ENCODE data around the gene LHX5. TPM values are rescaled to one million over a fixed set of nuclear protein-coding genes. Genes with fewer than 3 reads are reported as not detected.

The LHX5 gene
- total RNA-seq, 1 experiment from 2014 or later: 1.9 TPM

DNA sequence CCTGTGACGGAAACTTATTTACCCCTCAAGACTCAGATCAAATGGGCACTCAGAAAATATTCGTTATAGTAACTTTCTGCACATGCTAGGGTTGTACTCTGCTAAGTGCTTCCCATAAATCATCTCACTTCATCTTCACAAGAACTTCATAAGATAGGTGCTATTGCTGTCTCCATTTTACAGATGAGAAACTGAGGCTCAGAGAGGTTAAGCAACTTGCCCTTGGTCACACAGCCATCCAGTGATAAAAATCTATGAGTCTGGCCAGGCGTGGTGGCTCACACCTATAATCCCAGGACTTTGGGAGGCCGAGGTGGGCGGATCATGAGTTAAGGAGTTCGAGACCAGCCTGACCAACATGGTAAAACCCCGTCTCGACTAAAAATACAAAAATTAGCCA lies 33.2 kb upstream of the LHX5 start:
- H3K27ac ChIP-seq (ENCODE audit: insufficient read length, low read depth, low read length): no peak overlapping the region
- DNase-seq: no peak
- H2AFZ ChIP-seq (ENCODE audit: low read length): no peak overlapping the region
- peaks cover 0 to 3% of the 10 kb centered on the region in 2 experiments; a peak in 2 of 5 replicates for H3K9me3 Mint-ChIP-seq
- no peak overlapping the region for H3K9ac ChIP-seq (ENCODE audit: extremely low read depth, insufficient read length, low read length)
- H2BK20ac ChIP-seq (ENCODE audit: low read depth, low read length, poor library complexity, severe bottlenecking): no peak overlapping the region
- no peak overlapping the region for H3K4me3 Mint-ChIP-seq
- H4K8ac ChIP-seq (replicated peaks; ENCODE audit: insufficient read length, low read depth, low read length): no peak overlapping the region
- H4K91ac ChIP-seq (ENCODE audit: insufficient read length, low read depth, low read length): no peak overlapping the region
- H2BK120ac ChIP-seq (ENCODE audit: low read depth, low read length, poor library complexity, severe bottlenecking): no peak overlapping the region
- H3K18ac ChIP-seq (ENCODE audit: insufficient read length, low read depth, low read length): no peak overlapping the region
- no peak overlapping the region for H3K23ac ChIP-seq (ENCODE audit: insufficient read length, low read depth, low read length)
- no peak overlapping the region for H3T11ph ChIP-seq (ENCODE audit: low read length)
- peaks cover 0 to 8% (median 0%) of the 10 kb centered on the region in 3 experiments; a peak in 1 of 7 replicates for H3K36me3 Mint-ChIP-seq (ENCODE audit: insufficient read depth in 1 of 3, low read depth in 3 of 3)
- TF ChIP-seq CTCF (conservative IDR thresholded peaks at IDR 0.05): no peak
- H3K4me1 ChIP-seq (ENCODE audit: insufficient read depth, low read length): peaks cover 9% of the 10 kb centered on the region; the same call in 1 of the 2 replicates
- H3K79me1 ChIP-seq (ENCODE audit: insufficient read depth, low read depth, low read length, poor library complexity, severe bottlenecking): no peaks in the 10 kb centered on the region
- peaks cover 38 to 45% of the 10 kb centered on the region in 2 experiments for H3K4me1 Mint-ChIP-seq
- H4K5ac ChIP-seq (ENCODE audit: insufficient read length, low read depth, low read length): no peak overlapping the region
- no peaks in the 10 kb centered on the region for H3K27me3 ChIP-seq (ENCODE audit: insufficient read depth, low read length)
- H3K4me2 ChIP-seq (ENCODE audit: insufficient read depth, insufficient read length, low read length): no peak overlapping the region
- H4K20me1 ChIP-seq (ENCODE audit: control insufficient read depth, insufficient read depth, insufficient read length): no peaks in the 10 kb centered on the region
- H3K23me2 ChIP-seq (ENCODE audit: insufficient read length, low read depth, low read length, poor library complexity, severe bottlenecking): no peaks in the 10 kb centered on the region
- H2BK15ac ChIP-seq (ENCODE audit: low read depth, low read length): no peak overlapping the region
- H2BK5ac ChIP-seq (ENCODE audit: insufficient read length, low read length): no peak overlapping the region
- peaks cover 38% of the 10 kb centered on the region for H3K27me3 Mint-ChIP-seq (ENCODE audit: low read depth)
- no peaks in the 10 kb centered on the region for H3K79me2 ChIP-seq (ENCODE audit: insufficient read depth, low read length)
- no peak overlapping the region for H2AK5ac ChIP-seq (ENCODE audit: insufficient read length, low read length)
- H3K4ac ChIP-seq (ENCODE audit: low read depth, low read length): no peak overlapping the region
- WGBS (ENCODE audit: extremely low coverage, insufficient read length, low lambda C conversion rate): no CpG with 5 or more reads among the region's 8 CpGs
- H3K27ac Mint-ChIP-seq: no peak overlapping the region
- H2BK12ac ChIP-seq (ENCODE audit: insufficient read length, low read depth, low read length): no peak overlapping the region
- no peak overlapping the region for H3K56ac ChIP-seq (ENCODE audit: insufficient read length, low read depth, low read length)
- H3K14ac ChIP-seq (ENCODE audit: insufficient read depth, low read length): no peak overlapping the region
- no peaks in the 10 kb centered on the region for H3K9me3 ChIP-seq (ENCODE audit: control insufficient read depth, low read depth, low read length)
